GM23338 (cell line): ENCODE data around the gene CASP2. TPM values are rescaled to one million over a fixed set of nuclear protein-coding genes. Genes with fewer than 3 reads are reported as not detected.

Experiments used
- ATAC-seq: fragments of 200-7000 bp; cut with Tn5 transposase; 3 replicates; pipeline ENCODE4 v1.9.1; 2020
- DNase-seq: peaks from one replicate; pipeline ENCODE4 v3.0.0-alpha.2; 2015; ENCODE audit warnings: low spot score
- H2AFZ ChIP-seq: fragments of 200-600 bp; sonication (generic); 2 replicates; pipeline ENCODE4 v1.8.0; 2016; ENCODE audit warnings: antibody characterized with exemption, mild to moderate bottlenecking, moderate library complexity
- H3F3A ChIP-seq: fragments of 200-600 bp; sonication (generic); replicated peaks from 2 replicates; pipeline ENCODE4 v1.8.0; 2017; ENCODE audit warnings: antibody characterized with exemption, mixed run types, low read depth
- H3K27ac ChIP-seq: fragments of 200-600 bp; sonication (generic); 2 replicates; pipeline ENCODE4 v1.6.1; 2016; ENCODE audit warnings: low read depth
- H3K27me3 ChIP-seq: fragments of 200-600 bp; sonication (generic); 2 replicates; pipeline ENCODE4 v1.8.0; 2016; ENCODE audit warnings: mild to moderate bottlenecking, mixed run types, moderate library complexity; ENCODE audit not compliant: insufficient read depth
- H3K36me3 ChIP-seq: fragments of 200-600 bp; sonication (generic); 2 replicates; pipeline ENCODE4 v1.8.0; 2016; ENCODE audit warnings: mild to moderate bottlenecking; ENCODE audit not compliant: insufficient read depth
- H3K4me1 ChIP-seq: fragments of 200-600 bp; sonication (generic); 2 replicates; pipeline ENCODE4 v1.8.0; 2016; ENCODE audit warnings: mild to moderate bottlenecking, moderate library complexity; ENCODE audit not compliant: insufficient read depth
- H3K4me2 ChIP-seq: fragments of 200-600 bp; sonication (generic); 2 replicates; pipeline ENCODE4 v1.7.1; 2017; ENCODE audit warnings: mixed run types
- H3K4me3 ChIP-seq: fragments of 200-600 bp; sonication (generic); 2 replicates; pipeline ENCODE4 v1.6.1; 2016; ENCODE audit warnings: mixed run types
- H3K79me2 ChIP-seq: fragments of 200-600 bp; sonication (generic); replicated peaks from 2 replicates; pipeline ENCODE4 v1.8.0; 2017; ENCODE audit warnings: mild to moderate bottlenecking; ENCODE audit not compliant: insufficient read depth
- H3K9me2 ChIP-seq: fragments of 200-600 bp; sonication (generic); 2 replicates; pipeline ENCODE4 v1.8.0; 2017; ENCODE audit not compliant: insufficient read depth
- H4K20me1 ChIP-seq: fragments of 200-600 bp; sonication (generic); replicated peaks from 2 replicates; pipeline ENCODE4 v1.8.0; 2017; ENCODE audit warnings: mild to moderate bottlenecking; ENCODE audit not compliant: insufficient read depth
- H3K27ac Mint-ChIP-seq: 2 replicates; pipeline ENCODE4 v1.8.0; 2020; ENCODE audit warnings: inconsistent platforms, mild to moderate bottlenecking, moderate library complexity, mixed read lengths
- H3K27me3 Mint-ChIP-seq: 3 replicates; pipeline ENCODE4 v1.8.0; 2022; ENCODE audit warnings: low read depth, mild to moderate bottlenecking, moderate library complexity, mixed read lengths, inconsistent platforms; ENCODE audit not compliant: insufficient read depth, poor library complexity
- H3K36me3 Mint-ChIP-seq: 3 replicates; pipeline ENCODE4 v1.8.0; 2021; ENCODE audit warnings: low read depth, mild to moderate bottlenecking, inconsistent platforms, moderate library complexity, mixed read lengths
- H3K4me1 Mint-ChIP-seq: 3 replicates; pipeline ENCODE4 v1.8.0; 2020; ENCODE audit warnings: mild to moderate bottlenecking, inconsistent platforms, mixed read lengths
- H3K4me3 Mint-ChIP-seq: 3 replicates; pipeline ENCODE4 v1.8.0; 2021; ENCODE audit warnings: moderate library complexity, mild to moderate bottlenecking, inconsistent platforms, mixed read lengths
- H3K9me3 Mint-ChIP-seq: 3 replicates; pipeline ENCODE4 v1.8.0; 2020; ENCODE audit warnings: moderate library complexity, mild to moderate bottlenecking, inconsistent platforms, mixed read lengths
- CREB1 ChIP-seq: fragments of 250-450 bp; sonication (Bioruptor Pico); IDR thresholded peaks from 2 replicates; pipeline ENCODE4 v1.5.0; 2020; ENCODE audit warnings: low read depth, mild to moderate bottlenecking, moderate library complexity
- CTCF ChIP-seq, 2 experiments: fragments of 200-600 bp in 1 of 2; sonication (generic) in 1 of 2; conservative IDR thresholded peaks; 2 replicates each; pipeline versions ENCODE4 v1.5.1 to v1.6.1; 2016 to 2017; ENCODE audit warnings: antibody characterized with exemption in 2 of 2, low read depth in 2 of 2, mild to moderate bottlenecking in 2 of 2, moderate library complexity in 1 of 2
- ETS1 ChIP-seq: IDR thresholded peaks from 2 replicates; pipeline ENCODE4 v1.6.1; 2016; ENCODE audit warnings: antibody characterized with exemption
- EZH2 ChIP-seq: fragments of 200-600 bp; sonication (generic); IDR thresholded peaks from one replicate; pipeline ENCODE4 v1.8.0; 2017; ENCODE audit warnings: antibody characterized with exemption, mild to moderate bottlenecking, low read depth; ENCODE audit not compliant: unreplicated experiment
- EZH2phosphoT487 ChIP-seq: fragments of 200-600 bp; sonication (generic); IDR thresholded peaks from one replicate; pipeline ENCODE4 v1.8.1; 2018; ENCODE audit warnings: antibody characterized with exemption; ENCODE audit not compliant: unreplicated experiment
- JUNB ChIP-seq: IDR thresholded peaks from one replicate; pipeline ENCODE4 v1.6.1; 2016; ENCODE audit warnings: antibody characterized with exemption; ENCODE audit not compliant: unreplicated experiment
- POLR2AphosphoS5 ChIP-seq: IDR thresholded peaks from 2 replicates; pipeline ENCODE4 v1.6.1; 2016; ENCODE audit warnings: antibody characterized with exemption, low read depth
- ZNF114 ChIP-seq: fragments of 250-450 bp; sonication (Bioruptor Pico); IDR thresholded peaks from 2 replicates; pipeline ENCODE4 v1.5.0; 2020; ENCODE audit warnings: mild to moderate bottlenecking, moderate library complexity
- ZNF331 ChIP-seq: fragments of 250-450 bp; sonication (Bioruptor Pico); IDR thresholded peaks from 2 replicates; pipeline ENCODE4 v1.5.0; 2020; ENCODE audit warnings: low read depth, mild to moderate bottlenecking, moderate library complexity
- ZNF462 ChIP-seq: fragments of 250-450 bp; sonication (Bioruptor Pico); IDR thresholded peaks from 2 replicates; pipeline ENCODE4 v1.5.0; 2020; ENCODE audit warnings: mild to moderate bottlenecking, moderate library complexity
- polyA plus RNA-seq: library from polyadenylated mRNA; unstranded; fragments of >200 nt; fragmentation: Nextera tagmentation; extraction: Ambion mirVana; gene quantifications from 2 replicates; pipeline ENCODE4 v1.2.1, GENCODE V29; 2016
- total RNA-seq: library from RNA; depleted of rRNA; stranded (reverse); fragments of >200 nt; shearing (Covaris generic); gene quantifications from 2 replicates; pipeline ENCODE4 v1.2.3, GENCODE V29; 2014

CASP2 gene
- total and polyA plus RNA-seq, 2 experiments from 2014 or later = 17.7 to 21.8 TPM

DNA sequence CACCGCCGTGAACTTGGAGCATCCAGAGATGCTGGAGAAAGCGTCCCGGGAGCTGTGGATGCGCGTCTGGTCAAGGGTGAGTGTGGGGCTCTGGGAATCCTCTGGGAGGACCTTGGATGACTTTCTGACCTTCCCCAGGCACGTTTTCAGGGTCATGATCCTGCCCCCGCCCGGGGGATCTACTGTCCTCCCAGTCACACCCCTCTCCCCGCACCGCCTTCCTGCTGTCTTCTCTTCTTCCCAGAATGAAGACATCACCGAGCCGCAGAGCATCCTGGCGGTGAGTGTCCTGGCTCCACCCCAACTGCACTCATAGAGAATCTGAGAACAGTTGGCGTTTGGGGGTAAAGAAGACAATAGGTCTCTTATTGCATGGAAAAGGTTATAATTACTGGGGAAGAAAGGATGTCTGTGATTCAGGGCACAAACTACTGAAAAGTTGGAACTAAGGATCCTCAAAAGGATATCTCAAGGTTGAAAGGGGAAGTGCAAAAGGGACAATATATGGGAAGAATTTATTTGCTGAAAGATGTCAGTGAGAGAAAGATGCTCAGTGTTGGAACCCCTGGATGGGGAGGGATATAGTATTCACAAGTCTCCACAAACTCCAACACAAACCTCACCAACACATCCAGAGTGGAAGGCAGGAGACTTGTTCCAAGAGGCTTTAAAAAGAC, 23.0 kb upstream of the CASP2 start:
- no peak for DNase-seq
- Mint-ChIP-seq H3K27ac (no peak overlapping the region), H3K4me1 (peaks cover 4% of the 10 kb centered on the region), H3K36me3 (peaks cover 7% of the 10 kb centered on the region; the same call in 2 of the 3 replicates), H3K4me3 (no peak overlapping the region), H3K27me3 (peaks cover 9% of the 10 kb centered on the region), H3K9me3 (no peaks in the 10 kb centered on the region; the same call in 2 of the 3 replicates)
- Histone ChIP-seq H3K4me2 (no peak overlapping the region), H2AFZ (no peak overlapping the region), H3K4me3 (no peak overlapping the region), H3K4me1 (peaks cover 4% of the 10 kb centered on the region; the same call in 1 of the 2 replicates), H3K79me2 (no peaks in the 10 kb centered on the region), H4K20me1 (no peaks in the 10 kb centered on the region), H3K36me3 (no peaks in the 10 kb centered on the region; the same call in 1 of the 2 replicates), H3F3A (peaks cover 3% of the 10 kb centered on the region; the same call in 1 of the 2 replicates), H3K9me2 (0 out of 2 replicates have a peak, but pooled peaks cover 4% of the 10 kb centered on the region), H3K27me3 (0 out of 2 replicates have a peak, but pooled peaks cover 7% of the 10 kb centered on the region), H3K27ac (no peak overlapping the region)
- no peak for TF ChIP-seq JUNB
- no peak for ATAC-seq

GRCh38 chr7:143269251-143269650, 18.9 kb upstream of the CASP2 start:
- Mint-ChIP-seq H3K4me3 (no peak overlapping the region), H3K27ac (no peak overlapping the region), H3K27me3 (peaks cover 2% of the 10 kb centered on the region), H3K4me1 (peaks cover 4% of the 10 kb centered on the region; the same call in 2 of the 3 replicates), H3K9me3 (no peaks in the 10 kb centered on the region; the same call in 2 of the 3 replicates), H3K36me3 (peaks cover 7% of the 10 kb centered on the region; the same call in 2 of the 3 replicates)
- Histone ChIP-seq H3F3A (0 out of 2 replicates have a peak, but pooled peaks cover 3% of the 10 kb centered on the region), H3K9me2 (no peaks in the 10 kb centered on the region), H3K79me2 (no peaks in the 10 kb centered on the region), H3K4me3 (no peak overlapping the region), H4K20me1 (no peaks in the 10 kb centered on the region), H3K27me3 (0 out of 2 replicates have a peak, but pooled peaks cover 5% of the 10 kb centered on the region), H3K4me2 (no peak overlapping the region), H3K4me1 (no peaks in the 10 kb centered on the region; the same call in 1 of the 2 replicates), H2AFZ (no peak overlapping the region), H3K27ac (no peak overlapping the region), H3K36me3 (no peaks in the 10 kb centered on the region; the same call in 1 of the 2 replicates)
- ATAC-seq = no peak
- no peak for DNase-seq
- no peak for TF ChIP-seq ZNF114 (CRISPR knock-in tag)
- no peak for TF ChIP-seq ETS1
- no peak for TF ChIP-seq EZH2phosphoT487
- no peak for TF ChIP-seq POLR2AphosphoS5
- TF ChIP-seq EZH2 = no peak
- TF ChIP-seq ZNF462 = no peak
- TF ChIP-seq JUNB = no peak
- no peak for TF ChIP-seq CTCF (conservative IDR thresholded peaks at IDR 0.05; ENCODE audit: low read depth in 2 of 2)
- TF ChIP-seq CREB1 (CRISPR knock-in tag) = no peak
- TF ChIP-seq ZNF331 (CRISPR knock-in tag) = no peak
